ENCODE measurements around the gene ZNF619.

Gene ZNF619

DNA sequence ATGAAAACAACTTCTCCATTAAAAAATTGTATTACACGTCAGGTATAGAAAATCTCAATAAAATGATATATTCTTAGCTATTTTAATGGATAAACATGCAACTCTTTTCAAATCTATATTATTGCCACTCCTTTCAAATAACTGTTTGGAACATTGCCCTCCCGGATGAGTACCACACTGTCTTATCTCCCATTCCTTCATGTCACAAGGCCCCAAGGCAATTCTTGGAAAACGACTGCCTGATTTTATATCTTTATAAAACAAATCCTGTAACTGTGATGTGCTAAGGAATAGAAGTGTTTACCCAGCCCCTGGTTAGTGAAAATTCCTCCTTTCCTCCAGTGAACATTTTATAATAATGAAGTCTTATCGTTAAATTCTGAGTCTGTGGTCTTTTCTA is 6.2 kb upstream of the ZNF619 start:
- no peak overlapping the region for H3K4me3 ChIP-seq (replicated peaks; ENCODE audit: insufficient read depth, low read length)
- H3K27me3 ChIP-seq (ENCODE audit: insufficient read depth, poor library complexity, severe bottlenecking) = no peaks in the 10 kb centered on the region
- TF ChIP-seq SPI1 (IDR thresholded peaks at IDR 0.05; ENCODE audit: borderline replicate concordance, low read depth) (no peak), REST (IDR thresholded peaks at IDR 0.05; ENCODE audit: insufficient replicate concordance, low read depth) (no peak), POLR2AphosphoS5 (IDR thresholded peaks at IDR 0.05; ENCODE audit: low read depth) (no peak), GABPA (IDR thresholded peaks at IDR 0.05; ENCODE audit: low read depth) (no peak)
- H3K27ac ChIP-seq (replicated peaks) = no peak overlapping the region
- no peak for DNase-seq (ENCODE audit: low read depth in 1 of 2, low spot score in 1 of 2)

DNA sequence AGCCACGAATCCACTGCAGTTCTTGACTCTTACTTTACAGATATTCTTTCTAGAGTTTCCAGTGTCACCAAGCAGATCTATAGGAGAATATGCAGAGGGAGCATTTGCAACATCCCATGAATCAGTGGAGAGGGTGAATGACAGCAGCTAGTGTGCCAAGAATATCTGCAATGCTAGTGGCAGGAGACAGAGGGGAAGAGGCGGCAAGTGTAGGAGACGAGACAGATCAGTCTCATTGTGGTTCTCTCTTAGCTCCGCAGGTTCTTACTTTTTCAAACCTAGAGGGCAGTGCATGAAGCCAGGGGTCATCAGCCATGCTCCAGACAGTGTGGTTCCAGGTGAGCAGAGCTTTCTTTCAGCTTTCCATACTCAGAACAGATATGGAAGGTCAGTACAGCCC is 744 bp downstream of the ZNF619 start:
- Histone ChIP-seq H3K4me3 (replicated peaks; ENCODE audit: insufficient read depth, low read length) (peak overlapping the region; percentile 72), H3K27me3 (ENCODE audit: insufficient read depth, poor library complexity, severe bottlenecking) (no peaks in the 10 kb centered on the region), H3K27ac (replicated peaks) (peak overlapping the region; percentile 86)
- peak in 1 of 2 experiments; percentile 20 for DNase-seq (ENCODE audit: low read depth in 1 of 2, low spot score in 1 of 2)
- TF ChIP-seq POLR2AphosphoS5 (IDR thresholded peaks at IDR 0.05; ENCODE audit: low read depth) = no peak
- no peak for TF ChIP-seq CTCF (IDR thresholded peaks at IDR 0.05; ENCODE audit: insufficient read depth, low read length)
- no peak for TF ChIP-seq GABPA (IDR thresholded peaks at IDR 0.05; ENCODE audit: low read depth)
- TF ChIP-seq SPI1 (IDR thresholded peaks at IDR 0.05; ENCODE audit: borderline replicate concordance, low read depth) = no peak
- no peak for TF ChIP-seq REST (IDR thresholded peaks at IDR 0.05; ENCODE audit: insufficient replicate concordance, low read depth)

- no peak overlapping the region for H3K27ac ChIP-seq (replicated peaks)
- TF ChIP-seq SPI1 (IDR thresholded peaks at IDR 0.05; ENCODE audit: borderline replicate concordance, low read depth) (no peak), POLR2AphosphoS5 (IDR thresholded peaks at IDR 0.05; ENCODE audit: low read depth) (no peak), REST (IDR thresholded peaks at IDR 0.05; ENCODE audit: insufficient replicate concordance, low read depth) (no peak), GABPA (IDR thresholded peaks at IDR 0.05; ENCODE audit: low read depth) (no peak), CTCF (IDR thresholded peaks at IDR 0.05; ENCODE audit: insufficient read depth, low read length) (no peak)
- H3K4me3 ChIP-seq (replicated peaks; ENCODE audit: insufficient read depth, low read length) = no peak overlapping the region
- DNase-seq (ENCODE audit: low read depth in 1 of 2, low spot score in 1 of 2) = no peak
- H3K27me3 ChIP-seq (ENCODE audit: insufficient read depth, poor library complexity, severe bottlenecking) = no peaks in the 10 kb centered on the region
Observed at GRCh38 chr3:40487172-40487571, 10.2 kb downstream of the ZNF619 start.

All from HL-60 (cell line).